IMR-90 (cell line): Measurements from ENCODE around the gene ALG1. TPM values are rescaled to one million over a fixed set of nuclear protein-coding genes. Genes with fewer than 3 reads are reported as not detected.
"Not testable (repeated sequence)": the region's sequence is repeated elsewhere in the genome, so short reads cannot be mapped to it uniquely, and the experiment has no call there.

ENCODE experiments used
- ATAC-seq: fragments of 200-7000 bp; cut with Tn5 transposase; 2 replicates; pipeline ENCODE4 v1.9.1; 2020; ENCODE audit warnings: low read depth, mild to moderate bottlenecking, moderate library complexity
- BruUV-seq: library from RNA; stranded (reverse); fragments of 400-500 nt; replicated peaks from 2 replicates; lab custom pipeline; 2021; lab: Mats Ljungman, UMichigan
- CTCF ChIA-PET: fragments of 300-600 bp; formaldehyde crosslinking; extraction: SDS; loops from one replicate; lab custom pipeline; 2021; ENCODE audit warnings: antibody characterized with exemption; lab: Yijun Ruan, JAX
- POLR2A ChIA-PET: fragments of 300-600 bp; sonication (Branson Sonifier 250); formaldehyde crosslinking; loops from one replicate; lab custom pipeline; 2022; ENCODE audit warnings: antibody characterized with exemption; ENCODE audit not compliant: unreplicated experiment; lab: Charles Lee
- DNase-seq: peaks from one replicate; pipeline ENCODE4 v3.0.0; 2013
- H2AFZ ChIP-seq: replicated peaks from 2 replicates; pipeline ENCODE3; 2013; ENCODE audit warnings: low read length, mild to moderate bottlenecking; ENCODE audit not compliant: poor library complexity
- H2AK5ac ChIP-seq: 2 replicates; pipeline ENCODE4 v1.6.1; 2013; ENCODE audit warnings: low read depth, low read length, inconsistent platforms
- H2AK9ac ChIP-seq: replicated peaks from 2 replicates; pipeline ENCODE3; 2013; ENCODE audit warnings: mild to moderate bottlenecking, low read depth, low read length, moderate library complexity; ENCODE audit not compliant: poor library complexity
- H2BK120ac ChIP-seq: 2 replicates; pipeline ENCODE4 v1.6.1; 2013; ENCODE audit warnings: low read depth, low read length, inconsistent platforms
- H2BK15ac ChIP-seq: 3 replicates; pipeline ENCODE4 v1.6.1; 2013; ENCODE audit warnings: low read depth, low read length, inconsistent platforms
- H2BK20ac ChIP-seq: 2 replicates; pipeline ENCODE4 v1.6.1; 2013; ENCODE audit warnings: low read depth, mild to moderate bottlenecking, inconsistent platforms, low read length, moderate library complexity
- H2BK5ac ChIP-seq: 2 replicates; pipeline ENCODE4 v1.6.1; 2013; ENCODE audit warnings: mild to moderate bottlenecking, low read depth, low read length, inconsistent platforms; ENCODE audit not compliant: poor library complexity, severe bottlenecking
- H3K14ac ChIP-seq: replicated peaks from 2 replicates; pipeline ENCODE4 v1.6.1; 2013; ENCODE audit warnings: low read depth, low read length, inconsistent platforms
- H3K18ac ChIP-seq: 2 replicates; pipeline ENCODE4 v1.6.1; 2013; ENCODE audit warnings: low read depth, low read length, control low read depth
- H3K23ac ChIP-seq: 2 replicates; pipeline ENCODE4 v1.6.1; 2013; ENCODE audit warnings: low read depth, low read length, inconsistent platforms
- H3K27ac ChIP-seq: 2 replicates; pipeline ENCODE4 v1.5.1; 2013; ENCODE audit warnings: mild to moderate bottlenecking, control low read depth, low read length; ENCODE audit not compliant: insufficient read depth
- H3K27me3 ChIP-seq: 2 replicates; pipeline ENCODE4 v1.6.1; 2013; ENCODE audit warnings: low read length; ENCODE audit not compliant: control insufficient read depth, insufficient read depth
- H3K36me3 ChIP-seq: 2 replicates; pipeline ENCODE4 v1.6.1; 2013; ENCODE audit warnings: low read length, mixed read lengths; ENCODE audit not compliant: control insufficient read depth, insufficient read depth
- H3K4ac ChIP-seq: 2 replicates; pipeline ENCODE4 v1.6.1; 2013; ENCODE audit warnings: low read depth, low read length, inconsistent platforms
- H3K4me1 ChIP-seq: 2 replicates; pipeline ENCODE4 v1.6.1; 2013; ENCODE audit warnings: low read length, mixed read lengths; ENCODE audit not compliant: control insufficient read depth, insufficient read depth
- H3K4me2 ChIP-seq: 2 replicates; pipeline ENCODE4 v1.6.1; 2013; ENCODE audit warnings: low read depth, mild to moderate bottlenecking, control low read depth, low read length, moderate library complexity
- H3K4me3 ChIP-seq: 2 replicates; pipeline ENCODE4 v1.5.1; 2013; ENCODE audit warnings: low read depth, mild to moderate bottlenecking, control low read depth, low read length, moderate library complexity; ENCODE audit not compliant: insufficient read depth
- H3K56ac ChIP-seq: 2 replicates; pipeline ENCODE4 v1.6.1; 2013; ENCODE audit warnings: low read length, inconsistent platforms; ENCODE audit not compliant: insufficient read depth; ENCODE audit errors: extremely low read depth
- H3K79me1 ChIP-seq, 2 experiments: 2 replicates each; pipeline ENCODE4 v1.6.1; 2013; ENCODE audit warnings: low read length in 2 of 2, inconsistent platforms in 1 of 2, low read depth in 1 of 2
- H3K9ac ChIP-seq: 2 replicates; pipeline ENCODE4 v1.6.1; 2013; ENCODE audit warnings: low read depth, low read length, control low read depth
- H3K9me1 ChIP-seq: 2 replicates; pipeline ENCODE4 v1.6.1; 2013; ENCODE audit warnings: low read length, inconsistent platforms; ENCODE audit not compliant: insufficient read depth
- H3K9me3 ChIP-seq: 2 replicates; pipeline ENCODE4 v1.6.1; 2013; ENCODE audit warnings: low read length; ENCODE audit not compliant: control insufficient read depth, insufficient read depth
- H4K20me1 ChIP-seq: 2 replicates; pipeline ENCODE4 v1.6.1; 2013; ENCODE audit warnings: low read length, inconsistent platforms; ENCODE audit not compliant: insufficient read depth
- H4K5ac ChIP-seq: 2 replicates; pipeline ENCODE4 v1.6.1; 2013; ENCODE audit warnings: mild to moderate bottlenecking, low read depth, low read length, control low read depth
- H4K8ac ChIP-seq, 2 experiments: 2 replicates each; pipeline ENCODE4 v1.6.1; 2013; ENCODE audit warnings: low read depth in 2 of 2, low read length in 2 of 2, control low read depth in 1 of 2, inconsistent platforms in 1 of 2
- H4K91ac ChIP-seq: 2 replicates; pipeline ENCODE4 v1.6.1; 2013; ENCODE audit warnings: low read depth, low read length, inconsistent platforms; ENCODE audit not compliant: insufficient read depth
- WGBS, 2 experiments: methylation state at CpG; one replicate each; pipeline versions ENCODE4 v1.1.5 to v1.1.7; 2013; ENCODE audit warnings: missing lambda C conversion rate in 2 of 2; ENCODE audit not compliant: insufficient read length in 1 of 2; ENCODE audit errors: extremely low coverage in 2 of 2; 5-methylcytosine and 5-hydroxymethylcytosine counted together
- dilution Hi-C: fragments of 300-500 bp; cut with HindIII; formaldehyde crosslinking; loops from one replicate; pipeline ENCODE4 v1.14.3; 2018; ENCODE audit warnings: low sequenced_read_pairs; ENCODE audit not compliant: unreplicated experiment
- in situ Hi-C: fragments of 300-500 bp; cut with MboI; formaldehyde crosslinking; loops from 3 replicates; pipeline ENCODE4 v1.14.3; 2019; ENCODE audit warnings: low sequenced_read_pairs, inconsistent platforms, mixed read lengths
- intact Hi-C: fragments of 100-400 bp; cut with micrococcal nuclease; formaldehyde crosslinking; loops from 2 replicates; pipeline ENCODE4 v1.10.0; 2022
- polyA plus RNA-seq, 3 experiments: library from polyadenylated mRNA; depleted of rRNA; stranded (reverse); fragments of >200 nt; gene quantifications; 2 replicates each; pipeline ENCODE4 v1.2.3, GENCODE V29; 2012; ENCODE audit warnings: low replicate concordance in 1 of 3
- total RNA-seq: library from RNA; depleted of rRNA; stranded (reverse); fragments of >200 nt; gene quantifications from 2 replicates; pipeline ENCODE4 v1.2.3, GENCODE V29; 2012

ALG1 gene
- total and polyA plus RNA-seq, 2 of the 4 experiments (the other 2 are of a cell fraction), result 30.9 to 41.0 TPM

GRCh38 chr16:5095145-5095830 lies 23.6 kb downstream of the ALG1 start:
- H2BK20ac ChIP-seq, H3K27me3 ChIP-seq, H2AFZ ChIP-seq, H4K5ac ChIP-seq, H3K9me1 ChIP-seq, H4K20me1 ChIP-seq, H3K36me3 ChIP-seq, H3K79me1 ChIP-seq, H3K4me1 ChIP-seq, H3K27ac ChIP-seq, H3K4ac ChIP-seq, H3K18ac ChIP-seq, H3K56ac ChIP-seq, H2AK5ac ChIP-seq, POLR2A ChIA-PET, H3K14ac ChIP-seq, ATAC-seq, dilution Hi-C loops, H2BK5ac ChIP-seq, H4K91ac ChIP-seq, H2BK15ac ChIP-seq, H4K8ac ChIP-seq, in situ Hi-C loops, H3K4me3 ChIP-seq, H3K9ac ChIP-seq, H3K23ac ChIP-seq, H2BK120ac ChIP-seq, DNase-seq, BruUV-seq, H3K9me3 ChIP-seq, H2AK9ac ChIP-seq, H3K4me2 ChIP-seq: not testable (repeated sequence)
- intact Hi-C loops, result loop anchor here (10.0 kb wide), 2 partner anchors 140 to 1550 kb away; partner anchors contain the start of gene SEC14L5
- 90% methylated on average over 2 of the region's 11 CpGs; no CpG with 5 or more reads in 1 of the 2 experiments for WGBS, 2 experiments
- CTCF ChIA-PET, result interaction anchor here (1.4 kb wide), 1 partner anchor 10 kb away, joined by 3 read pairs; no protein-coding TSS in a partner anchor
